Retinal pigment epithelial cell (primary cell): ENCODE results near the gene SLC2A13.
A peak's percentile ranks its signal among the peaks of the same experiment; 100 is the strongest.

Experiments
- DNase-seq: peaks from one replicate; pipeline ENCODE4 v3.0.0-alpha.2; 2010; ENCODE audit warnings: low read depth
- H3K4me3 ChIP-seq: 2 replicates; pipeline ENCODE4 v1.5.1; 2011; ENCODE audit warnings: mild to moderate bottlenecking, low read length, control low read depth, moderate library complexity
- CTCF ChIP-seq: conservative IDR thresholded peaks from 2 replicates; pipeline ENCODE4 v1.5.1; 2011; ENCODE audit warnings: low read depth, low read length, control low read depth, inconsistent platforms

SLC2A13 gene

GRCh38 chr12:40002178-40003169 lies 103.4 kb downstream of the SLC2A13 start:
- no peak for DNase-seq
- H3K4me3 ChIP-seq = no peak overlapping the region
- TF ChIP-seq CTCF = no peak

- no peak for TF ChIP-seq CTCF
- DNase-seq = no peak
- H3K4me3 ChIP-seq = no peak overlapping the region
Observed at GRCh38 chr12:40001406-40001805, 104.5 kb downstream of the SLC2A13 start.

GRCh38 chr12:40000884-40001283 lies 105.0 kb downstream of the SLC2A13 start:
- no peak for DNase-seq
- TF ChIP-seq CTCF = no peak
- no peak overlapping the region for H3K4me3 ChIP-seq

- H3K4me3 ChIP-seq = no peak overlapping the region
- TF ChIP-seq CTCF = no peak
- no peak for DNase-seq
Observed at GRCh38 chr12:39993268-39993667, 112.6 kb downstream of the SLC2A13 start.

GRCh38 chr12:39990122-39991101 lies 115.5 kb downstream of the SLC2A13 start:
- TF ChIP-seq CTCF = peak; percentile 90
- no peak overlapping the region for H3K4me3 ChIP-seq

GRCh38 chr12:39989501-39989900 lies 116.4 kb downstream of the SLC2A13 start:
- TF ChIP-seq CTCF = no peak
- no peak for DNase-seq

More at GRCh38 chr12:39990122-39991101, 115.5 kb downstream of the SLC2A13 start:
- DNase-seq = peak; percentile 11

More at GRCh38 chr12:39989501-39989900, 116.4 kb downstream of the SLC2A13 start:
- no peak overlapping the region for H3K4me3 ChIP-seq
